KMS-11 (cell line): ENCODE data around the gene HOXD4.

ENCODE experiments used
- H2AFZ ChIP-seq: fragments of 200-600 bp; sonication (generic); 2 replicates; pipeline ENCODE4 v1.6.1; 2016; ENCODE audit warnings: antibody characterized with exemption, mixed run types, low read depth
- H3K27ac ChIP-seq: fragments of 200-600 bp; sonication (generic); 2 replicates; pipeline ENCODE4 v1.6.1; 2016; ENCODE audit warnings: mild to moderate bottlenecking, mixed run types
- H3K27me3 ChIP-seq: fragments of 200-600 bp; sonication (generic); 2 replicates; pipeline ENCODE4 v1.6.1; 2017; ENCODE audit warnings: mild to moderate bottlenecking, low read depth, mixed run types, moderate library complexity; ENCODE audit not compliant: insufficient read depth
- H3K36me3 ChIP-seq: fragments of 200-600 bp; sonication (generic); 2 replicates; pipeline ENCODE4 v1.6.1; 2017; ENCODE audit warnings: mild to moderate bottlenecking, mixed run types; ENCODE audit not compliant: insufficient read depth
- H3K4me1 ChIP-seq: fragments of 200-600 bp; sonication (generic); 2 replicates; pipeline ENCODE4 v1.6.1; 2016; ENCODE audit warnings: mild to moderate bottlenecking, low read depth, mixed run types; ENCODE audit not compliant: poor library complexity, severe bottlenecking
- H3K4me2 ChIP-seq: fragments of 200-600 bp; sonication (generic); 2 replicates; pipeline ENCODE4 v1.7.0; 2016; ENCODE audit warnings: mild to moderate bottlenecking, mixed run types
- H3K4me3 ChIP-seq: fragments of 200-600 bp; sonication (generic); IDR thresholded peaks from 2 replicates; pipeline ENCODE4 v1.6.1; 2017; ENCODE audit warnings: low read depth, low read length, mixed read lengths; ENCODE audit not compliant: insufficient read depth
- H3K79me2 ChIP-seq: fragments of 200-600 bp; sonication (generic); 2 replicates; pipeline ENCODE4 v1.6.1; 2016; ENCODE audit warnings: low read depth, mixed run types; ENCODE audit not compliant: insufficient read depth
- H3K9ac ChIP-seq: fragments of 200-600 bp; sonication (generic); 2 replicates; pipeline ENCODE4 v1.6.1; 2016; ENCODE audit warnings: mild to moderate bottlenecking, mixed run types
- H4K20me1 ChIP-seq: fragments of 200-600 bp; sonication (generic); 2 replicates; pipeline ENCODE4 v1.6.1; 2016; ENCODE audit warnings: mild to moderate bottlenecking, mixed run types; ENCODE audit not compliant: insufficient read depth
- TF ChIP-seq, protein P1 (sequence below): fragments of 200-600 bp; sonication (generic); conservative IDR thresholded peaks from 2 replicates; pipeline ENCODE4 v1.6.1; 2017; ENCODE audit warnings: low read depth, mild to moderate bottlenecking, antibody characterized with exemption, low read length, moderate library complexity, mixed read lengths

The HOXD4 gene

DNA sequence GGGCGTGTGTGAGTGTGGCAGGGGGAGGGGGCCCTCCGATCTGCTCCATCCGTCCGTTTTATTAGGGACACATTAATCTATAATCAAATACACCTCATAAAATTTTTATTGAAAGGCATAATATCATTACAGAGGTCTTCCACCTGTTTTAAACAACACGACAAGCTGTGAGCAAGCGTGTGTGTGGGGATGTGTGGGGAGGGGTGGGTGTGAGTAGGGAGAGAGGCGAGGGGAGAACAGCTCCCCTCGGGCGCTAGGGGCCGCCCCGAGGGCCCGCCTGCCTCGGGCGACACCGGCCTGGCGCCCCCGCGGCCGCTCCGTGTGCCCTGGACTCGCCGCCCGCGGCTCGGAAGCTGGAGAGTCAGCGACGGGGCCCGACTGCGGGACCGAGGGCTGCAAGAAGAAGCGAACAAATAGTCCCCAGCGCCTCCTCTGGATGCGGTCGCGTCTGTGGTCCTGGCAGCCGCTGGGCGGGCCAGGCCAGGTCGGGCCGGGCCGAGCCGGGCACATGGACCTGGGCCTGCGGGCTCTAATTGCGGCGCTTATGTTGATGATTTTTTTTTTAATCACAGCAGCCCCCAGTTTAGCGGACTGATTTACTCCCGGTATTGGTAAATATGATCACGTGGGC, 29.2 kb upstream of the HOXD4 start:
- no peaks in the 10 kb centered on the region for H3K27me3 ChIP-seq
- no peaks in the 10 kb centered on the region for H3K36me3 ChIP-seq
- H3K4me1 ChIP-seq: no peaks in the 10 kb centered on the region
- TF ChIP-seq, protein P1, sequence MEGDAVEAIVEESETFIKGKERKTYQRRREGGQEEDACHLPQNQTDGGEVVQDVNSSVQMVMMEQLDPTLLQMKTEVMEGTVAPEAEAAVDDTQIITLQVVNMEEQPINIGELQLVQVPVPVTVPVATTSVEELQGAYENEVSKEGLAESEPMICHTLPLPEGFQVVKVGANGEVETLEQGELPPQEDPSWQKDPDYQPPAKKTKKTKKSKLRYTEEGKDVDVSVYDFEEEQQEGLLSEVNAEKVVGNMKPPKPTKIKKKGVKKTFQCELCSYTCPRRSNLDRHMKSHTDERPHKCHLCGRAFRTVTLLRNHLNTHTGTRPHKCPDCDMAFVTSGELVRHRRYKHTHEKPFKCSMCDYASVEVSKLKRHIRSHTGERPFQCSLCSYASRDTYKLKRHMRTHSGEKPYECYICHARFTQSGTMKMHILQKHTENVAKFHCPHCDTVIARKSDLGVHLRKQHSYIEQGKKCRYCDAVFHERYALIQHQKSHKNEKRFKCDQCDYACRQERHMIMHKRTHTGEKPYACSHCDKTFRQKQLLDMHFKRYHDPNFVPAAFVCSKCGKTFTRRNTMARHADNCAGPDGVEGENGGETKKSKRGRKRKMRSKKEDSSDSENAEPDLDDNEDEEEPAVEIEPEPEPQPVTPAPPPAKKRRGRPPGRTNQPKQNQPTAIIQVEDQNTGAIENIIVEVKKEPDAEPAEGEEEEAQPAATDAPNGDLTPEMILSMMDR: no peak
- H3K27ac ChIP-seq: no peak overlapping the region
- no peak overlapping the region for H3K4me3 ChIP-seq
- H4K20me1 ChIP-seq: no peaks in the 10 kb centered on the region
- H2AFZ ChIP-seq: no peak overlapping the region
- no peak overlapping the region for H3K4me2 ChIP-seq
- no peak overlapping the region for H3K9ac ChIP-seq
- no peaks in the 10 kb centered on the region for H3K79me2 ChIP-seq

DNA sequence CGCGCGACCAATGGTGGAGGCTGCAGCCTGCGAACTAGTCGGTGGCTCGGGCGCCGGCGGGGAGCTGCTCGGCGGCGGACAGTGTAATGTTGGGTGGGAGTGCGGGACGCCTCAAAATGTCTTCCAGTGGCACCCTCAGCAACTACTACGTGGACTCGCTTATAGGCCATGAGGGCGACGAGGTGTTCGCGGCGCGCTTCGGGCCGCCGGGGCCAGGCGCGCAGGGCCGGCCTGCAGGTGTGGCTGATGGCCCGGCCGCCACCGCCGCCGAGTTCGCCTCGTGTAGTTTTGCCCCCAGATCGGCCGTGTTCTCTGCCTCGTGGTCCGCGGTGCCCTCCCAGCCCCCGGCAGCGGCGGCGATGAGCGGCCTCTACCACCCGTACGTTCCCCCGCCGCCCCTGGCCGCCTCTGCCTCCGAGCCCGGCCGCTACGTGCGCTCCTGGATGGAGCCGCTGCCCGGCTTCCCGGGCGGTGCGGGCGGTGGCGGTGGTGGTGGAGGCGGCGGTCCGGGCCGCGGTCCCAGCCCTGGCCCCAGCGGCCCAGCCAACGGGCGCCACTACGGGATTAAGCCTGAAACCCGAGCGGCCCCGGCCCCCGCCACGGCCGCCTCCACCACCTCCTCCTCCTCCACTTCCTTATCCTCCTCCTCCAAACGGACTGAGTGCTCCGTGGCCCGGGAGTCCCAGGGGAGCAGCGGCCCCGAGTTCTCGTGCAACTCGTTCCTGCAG, 28.5 kb upstream of the HOXD4 start, which contains the start of gene HOXD9:
Gene HOXD9 (plus strand): TSS at position 37 of the 728 bp plus-strand sequence. CDS start 50 bp downstream, at position 87.
- no peaks in the 10 kb centered on the region for H3K36me3 ChIP-seq
- TF ChIP-seq, protein P1: no peak
- no peak within 1 kb of the TSS for H3K4me2 ChIP-seq
- H3K27me3 ChIP-seq: no peaks in the 10 kb centered on the region
- H3K4me1 ChIP-seq: no peaks in the 10 kb centered on the region
- no peak within 1 kb of the TSS for H3K27ac ChIP-seq
- H3K4me3 ChIP-seq: no peak within 1 kb of the TSS
- no peaks in the 10 kb centered on the region for H4K20me1 ChIP-seq
- no peak within 1 kb of the TSS for H2AFZ ChIP-seq
- H3K9ac ChIP-seq: no peak within 1 kb of the TSS
- no peaks in the 10 kb centered on the region for H3K79me2 ChIP-seq

DNA sequence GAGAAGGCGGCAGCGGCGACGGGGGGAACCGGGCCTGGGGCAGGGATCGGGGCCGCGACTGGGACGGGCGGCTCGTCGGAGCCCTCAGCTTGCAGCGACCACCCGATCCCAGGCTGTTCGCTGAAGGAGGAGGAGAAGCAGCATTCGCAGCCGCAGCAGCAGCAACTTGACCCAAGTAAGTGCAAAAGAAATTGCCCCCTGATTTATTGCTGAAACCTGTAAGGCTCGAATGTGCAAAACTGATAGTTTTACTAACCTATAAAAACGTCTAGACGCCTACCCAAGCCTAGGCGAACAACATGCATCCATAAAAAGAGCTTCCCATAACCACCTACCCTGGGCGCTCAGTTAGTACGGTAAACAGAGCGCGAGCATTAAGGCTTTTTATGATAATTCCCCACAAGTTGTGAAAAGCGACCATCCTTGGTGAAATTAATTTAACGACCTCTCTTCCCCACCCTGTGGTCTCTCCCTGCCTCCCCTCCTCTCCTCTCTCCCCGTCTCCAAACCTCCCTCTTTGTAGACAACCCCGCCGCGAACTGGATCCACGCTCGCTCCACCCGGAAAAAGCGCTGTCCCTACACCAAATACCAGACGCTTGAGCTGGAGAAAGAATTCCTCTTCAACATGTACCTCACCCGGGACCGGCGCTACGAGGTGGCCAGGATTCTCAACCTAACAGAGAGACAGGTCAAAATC, 27.8 kb upstream of the HOXD4 start:
- TF ChIP-seq, protein P1: no peak
- no peaks in the 10 kb centered on the region for H3K79me2 ChIP-seq
- H4K20me1 ChIP-seq: no peaks in the 10 kb centered on the region
- no peak overlapping the region for H3K9ac ChIP-seq
- no peak overlapping the region for H2AFZ ChIP-seq
- H3K4me1 ChIP-seq: no peaks in the 10 kb centered on the region
- no peak overlapping the region for H3K27ac ChIP-seq
- no peaks in the 10 kb centered on the region for H3K27me3 ChIP-seq
- H3K4me3 ChIP-seq: no peak overlapping the region
- H3K4me2 ChIP-seq: no peak overlapping the region
- H3K36me3 ChIP-seq: no peaks in the 10 kb centered on the region

DNA sequence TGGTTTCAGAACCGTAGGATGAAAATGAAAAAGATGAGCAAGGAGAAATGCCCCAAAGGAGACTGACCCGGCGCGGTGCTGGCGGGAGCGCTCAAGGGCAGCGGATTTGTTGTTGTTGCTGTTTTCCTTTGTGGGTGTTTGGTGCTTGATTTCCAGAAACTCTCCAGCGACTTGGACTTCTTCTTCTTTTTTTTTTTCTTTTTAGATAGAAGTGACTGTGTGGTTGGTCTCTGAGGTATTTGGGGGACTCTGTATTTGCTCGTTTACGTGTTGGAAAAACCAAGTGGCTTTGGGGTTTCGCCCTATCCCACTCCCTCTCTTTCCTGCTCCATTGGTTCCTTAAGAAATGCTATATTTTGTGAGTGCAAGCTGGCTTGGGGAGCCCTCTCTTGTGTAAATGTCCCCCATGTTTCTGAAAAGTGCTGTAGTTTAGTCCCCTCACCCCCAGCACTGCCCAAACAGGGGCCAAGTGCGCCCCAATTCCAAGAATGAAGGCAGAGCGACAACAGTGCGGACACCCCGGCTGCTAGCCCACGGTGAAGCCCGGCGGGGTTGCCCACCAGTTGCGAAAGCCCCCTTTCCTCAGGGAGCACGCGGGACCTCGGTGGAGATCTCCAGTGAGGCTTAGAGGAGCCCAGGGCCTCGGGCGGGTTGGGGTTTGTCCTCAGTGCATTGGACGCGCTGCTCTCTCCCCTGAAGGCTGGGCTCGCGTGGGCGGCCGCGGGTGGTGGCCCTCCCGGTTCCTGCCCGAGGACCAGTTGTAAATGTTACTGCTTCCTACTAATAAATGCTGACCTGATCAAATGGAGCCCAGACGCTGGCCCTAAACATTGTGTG, 27.0 kb upstream of the HOXD4 start:
- Histone ChIP-seq H3K36me3 (no peaks in the 10 kb centered on the region), H3K4me1 (no peaks in the 10 kb centered on the region), H4K20me1 (no peaks in the 10 kb centered on the region), H3K4me2 (no peak overlapping the region), H3K27ac (no peak overlapping the region), H3K4me3 (no peak overlapping the region), H3K9ac (no peak overlapping the region), H3K27me3 (no peaks in the 10 kb centered on the region), H3K79me2 (no peaks in the 10 kb centered on the region), H2AFZ (no peak overlapping the region)
- TF ChIP-seq, protein P1: no peak
